NCI-H460 (cell line): Measurements from ENCODE around the gene OAS3. TPM values are rescaled to one million over a fixed set of nuclear protein-coding genes. Genes with fewer than 3 reads are reported as not detected.
"Not testable (repeated sequence)": the region's sequence is repeated elsewhere in the genome, so short reads cannot be mapped to it uniquely, and the experiment has no call there.

Experiments used
- DNase-seq: peaks from one replicate; pipeline ENCODE4 v3.0.0-alpha.2; 2016; ENCODE audit warnings: low read depth; ENCODE audit errors: extremely low read depth
- total RNA-seq: library from RNA; depleted of rRNA; stranded (reverse); fragments of >200 nt; shearing (Covaris generic); gene quantifications from 2 replicates; pipeline ENCODE4 v1.2.3, GENCODE V29; 2014

The OAS3 gene
- total RNA-seq, 1 experiment from 2014 or later, result 12.8 TPM

DNA sequence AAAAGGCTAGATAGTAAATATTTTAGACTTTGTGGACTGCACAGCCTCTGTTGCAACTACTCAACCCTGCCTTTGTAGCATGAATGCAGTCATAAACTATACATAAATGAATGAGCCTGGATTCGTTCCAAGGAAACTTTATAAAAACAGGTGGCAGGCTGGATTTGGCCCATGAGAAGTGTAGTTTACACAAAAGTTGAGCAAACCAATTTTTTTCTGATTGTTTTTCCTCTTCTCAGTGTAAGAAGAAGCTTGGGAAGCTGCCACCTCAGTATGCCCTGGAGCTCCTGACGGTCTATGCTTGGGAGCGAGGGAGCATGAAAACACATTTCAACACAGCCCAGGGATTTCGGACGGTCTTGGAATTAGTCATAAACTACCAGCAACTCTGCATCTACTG, 22.0 kb upstream of the OAS3 start:
- no peak for DNase-seq

DNA sequence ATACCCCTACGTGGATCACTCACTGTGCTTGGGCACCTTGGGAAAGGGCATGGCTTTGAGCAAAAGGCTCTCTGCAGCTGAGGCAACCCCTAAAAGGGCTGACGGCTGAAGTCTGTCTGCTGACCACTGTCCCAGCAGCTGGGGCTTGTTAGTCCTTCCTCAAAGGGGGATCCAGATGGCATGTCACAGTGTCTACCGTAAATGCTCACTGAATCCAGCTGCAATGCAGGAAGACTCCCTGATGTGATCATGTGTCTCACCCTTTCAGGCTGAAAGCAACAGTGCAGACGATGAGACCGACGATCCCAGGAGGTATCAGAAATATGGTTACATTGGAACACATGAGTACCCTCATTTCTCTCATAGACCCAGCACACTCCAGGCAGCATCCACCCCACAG, 19.2 kb upstream of the OAS3 start:
- DNase-seq, result no peak

DNA sequence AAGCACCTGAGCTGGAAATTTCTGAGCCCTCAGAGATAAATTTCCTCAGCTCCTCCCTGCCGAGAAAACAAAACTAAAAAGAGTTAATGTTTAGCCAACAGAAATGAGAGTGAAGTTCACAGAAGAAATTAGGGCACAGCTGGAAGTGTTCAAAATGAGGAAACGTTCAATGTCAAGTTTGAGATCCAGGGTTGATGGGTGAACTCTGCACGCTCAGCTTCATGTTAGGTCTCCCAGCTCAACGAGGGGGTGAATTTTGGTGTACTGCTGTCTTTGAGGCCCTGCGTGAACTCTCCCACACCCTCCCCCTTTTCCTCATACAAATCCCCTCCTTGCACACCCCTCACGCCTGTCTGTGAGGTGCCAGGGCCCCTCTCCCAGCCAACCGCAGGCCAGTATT, 13.3 kb upstream of the OAS3 start:
- DNase-seq, result no peak

DNA sequence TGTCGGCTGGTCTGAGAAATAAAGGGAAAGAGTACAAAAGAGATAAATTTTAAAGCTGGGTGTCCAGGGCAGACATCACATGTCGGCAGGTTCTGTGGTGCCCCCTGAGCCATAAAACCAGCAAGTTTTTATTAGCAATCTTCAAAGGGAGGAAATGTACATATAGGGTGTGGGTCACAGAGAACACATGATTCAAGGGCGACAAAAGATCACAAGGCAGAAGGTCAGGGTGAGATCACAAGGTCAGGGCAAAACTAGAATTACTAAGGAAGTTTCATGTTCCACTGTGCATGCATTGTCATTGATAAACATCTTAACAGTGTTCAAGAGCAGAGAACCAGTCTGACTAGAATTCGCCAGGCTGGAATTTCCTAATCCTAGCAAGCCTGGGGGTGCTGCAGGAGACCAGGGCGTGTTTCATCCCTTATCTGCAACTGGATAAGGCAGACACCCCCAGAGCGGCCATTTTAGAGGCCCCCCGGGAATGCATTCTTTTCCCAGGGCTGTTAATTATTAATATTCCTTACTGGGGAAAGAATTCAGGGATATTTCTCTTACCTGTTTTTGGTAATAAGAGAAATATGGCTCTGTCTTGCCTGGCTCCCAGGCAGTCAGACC, 11.7 kb upstream of the OAS3 start:
- not testable (repeated sequence) for DNase-seq

DNA sequence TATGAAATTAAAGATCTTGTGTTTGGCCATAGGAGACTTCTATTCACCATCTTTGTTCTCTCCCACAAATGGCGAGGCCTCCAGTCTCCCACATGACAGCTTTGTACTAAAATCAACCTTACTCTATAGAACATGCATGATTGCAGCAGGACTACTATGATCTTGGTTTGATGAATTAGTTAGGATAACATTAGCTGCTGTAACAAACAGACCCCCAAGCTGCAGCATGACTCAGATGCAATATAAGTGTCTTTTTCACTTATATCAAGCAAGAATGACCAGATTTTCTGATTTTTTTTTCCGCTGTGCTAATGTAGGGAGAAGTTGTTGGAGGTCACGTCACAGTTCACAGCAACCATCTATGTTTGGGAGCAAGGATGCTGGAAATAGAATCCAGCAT, 10.8 kb upstream of the OAS3 start:
- no peak for DNase-seq

DNA sequence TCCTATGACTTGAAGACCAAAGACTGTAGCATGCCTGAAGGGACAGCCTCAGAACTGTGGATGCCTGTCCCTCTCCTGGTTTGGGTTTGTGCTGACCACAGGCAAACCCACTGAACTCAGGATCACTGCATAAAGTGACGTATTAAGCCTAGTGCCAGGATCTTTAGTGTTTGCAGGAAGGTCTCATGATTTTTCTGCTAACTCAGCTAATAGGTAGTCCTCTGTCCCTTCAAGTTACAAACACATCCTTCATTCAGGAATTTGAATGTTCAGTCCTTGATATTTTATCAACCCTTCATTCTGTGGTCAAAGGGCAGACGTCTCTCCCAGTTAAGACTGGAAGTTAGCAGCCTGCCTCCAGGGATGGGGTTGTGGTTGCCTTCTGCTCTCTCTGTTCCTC, 10.3 kb upstream of the OAS3 start:
- DNase-seq, result no peak

DNA sequence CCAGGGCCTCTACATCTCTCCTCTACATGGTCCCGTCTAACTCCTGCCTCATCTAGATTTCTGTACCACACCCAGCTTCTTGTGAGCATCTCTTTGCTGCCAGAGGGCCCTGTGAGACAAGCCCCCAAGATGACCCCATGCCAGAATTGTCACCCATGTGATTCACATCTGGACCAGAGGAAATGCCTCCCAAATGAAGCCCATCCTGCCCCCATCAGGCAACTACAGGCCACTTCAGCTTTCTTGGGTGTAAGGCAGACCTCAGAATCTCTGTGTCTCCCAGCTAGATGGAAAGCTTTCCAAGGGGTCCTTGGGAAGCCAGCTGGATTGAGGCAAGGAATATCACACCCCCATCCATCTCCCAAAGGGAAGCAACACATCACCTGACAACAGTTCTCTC, 9.3 kb upstream of the OAS3 start:
- DNase-seq, result no peak

DNA sequence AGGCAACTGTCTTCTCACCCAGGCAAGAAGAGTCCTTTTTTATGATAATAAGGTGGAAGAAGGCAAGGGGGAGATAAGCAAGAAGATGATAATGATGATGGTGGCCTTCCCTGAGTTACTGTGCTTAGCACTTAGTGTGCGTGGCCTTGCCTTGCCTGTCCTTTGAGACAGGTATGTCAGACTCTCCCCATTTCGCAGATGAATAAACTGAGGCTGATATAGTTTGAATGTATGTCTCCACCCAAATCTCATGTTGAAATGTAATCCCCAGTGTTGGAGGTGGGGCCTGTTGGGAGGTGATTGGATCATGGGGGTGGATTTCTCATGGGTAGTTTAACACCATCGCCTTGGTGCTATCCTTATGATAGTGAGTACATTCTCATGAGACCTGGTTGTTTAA, 8.6 kb upstream of the OAS3 start:
- DNase-seq, result no peak

DNA sequence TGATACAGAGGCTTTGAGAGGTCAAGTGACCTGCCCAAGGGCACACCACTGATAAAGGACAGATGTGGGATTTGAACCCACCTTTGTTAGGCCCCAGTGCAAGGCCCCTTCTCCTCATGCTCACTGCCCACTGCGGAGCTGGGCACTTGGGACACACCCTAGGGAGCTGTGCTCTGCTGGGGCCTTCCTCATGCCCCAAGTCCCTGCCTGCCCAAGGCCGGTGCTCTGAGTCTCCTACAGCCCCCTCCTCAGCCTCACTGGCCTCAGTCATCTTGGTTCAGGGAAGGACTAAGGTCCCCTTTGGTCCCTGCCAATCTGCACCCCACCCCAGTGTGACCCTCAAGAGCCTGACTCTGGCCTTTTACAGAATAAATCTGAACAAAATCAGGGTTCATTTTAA, 7.9 kb upstream of the OAS3 start:
- DNase-seq, result no peak

DNA sequence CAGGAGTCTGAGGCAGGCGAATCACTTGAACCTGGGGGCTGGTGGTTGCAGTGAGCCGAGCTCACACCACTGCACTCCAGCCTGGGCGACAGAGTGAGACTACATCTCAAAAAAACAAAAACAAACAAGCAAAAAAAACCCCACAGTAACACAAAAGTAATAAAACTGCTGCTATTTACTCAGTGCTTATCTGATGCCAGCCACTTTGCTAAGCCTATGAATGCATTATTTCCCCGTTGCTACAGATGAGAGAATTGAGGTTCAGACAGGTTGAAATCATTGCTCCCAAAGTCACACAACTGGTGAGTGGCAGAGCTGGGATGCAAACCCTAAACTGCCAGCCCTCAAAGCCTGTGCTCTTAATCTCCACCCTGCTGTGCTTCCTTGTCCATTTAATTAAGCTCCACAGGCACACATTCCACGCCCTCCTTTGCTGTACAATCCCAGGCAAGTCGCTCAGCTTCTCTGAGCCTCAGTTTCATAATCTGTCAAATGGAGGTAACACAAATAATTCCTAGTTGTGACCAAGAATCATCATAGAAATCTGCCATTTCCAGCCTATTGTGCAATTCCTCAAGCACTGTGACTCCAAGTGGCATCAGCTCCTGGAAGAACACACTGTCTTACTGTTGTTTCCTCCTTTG, 5.7 kb upstream of the OAS3 start:
- no peak for DNase-seq

DNA sequence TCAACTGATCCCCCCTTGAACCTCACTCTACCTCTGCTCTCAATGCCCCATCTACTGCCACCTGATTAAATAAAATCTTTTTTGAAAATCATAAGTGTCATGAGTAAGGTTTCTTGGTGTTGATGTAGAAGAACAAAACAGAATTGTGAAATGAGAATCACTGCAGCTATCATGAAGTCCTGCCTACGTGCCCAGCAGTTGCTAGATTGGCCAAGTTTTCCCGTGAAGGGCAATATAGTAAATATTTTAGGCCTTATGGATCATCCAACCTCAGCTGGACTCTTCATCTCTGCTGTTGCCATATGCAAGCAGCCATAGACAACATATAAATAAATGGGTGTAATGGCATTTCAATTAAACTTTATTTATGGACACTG, 5.2 kb upstream of the OAS3 start:
- no peak for DNase-seq

DNA sequence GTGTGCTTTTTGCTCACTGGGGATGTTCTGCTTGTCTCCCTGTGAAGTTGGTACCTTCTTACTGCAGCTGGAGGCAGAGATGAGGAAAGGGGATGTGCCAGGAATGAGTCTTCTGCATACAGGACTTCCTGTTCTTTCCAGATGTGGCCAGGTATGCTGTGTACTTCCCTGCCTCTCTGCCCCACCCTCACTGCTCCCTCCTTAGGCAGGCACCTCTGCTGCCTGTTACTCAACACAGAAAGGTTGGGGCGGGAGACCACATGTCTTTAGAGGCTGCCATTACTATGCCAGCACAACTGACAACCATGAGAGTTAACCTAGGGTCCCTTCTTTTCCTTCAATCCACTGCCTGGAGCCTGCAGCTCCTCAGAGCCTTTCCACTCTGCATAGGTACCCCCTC, 2.0 kb upstream of the OAS3 start:
- DNase-seq, result no peak

DNA sequence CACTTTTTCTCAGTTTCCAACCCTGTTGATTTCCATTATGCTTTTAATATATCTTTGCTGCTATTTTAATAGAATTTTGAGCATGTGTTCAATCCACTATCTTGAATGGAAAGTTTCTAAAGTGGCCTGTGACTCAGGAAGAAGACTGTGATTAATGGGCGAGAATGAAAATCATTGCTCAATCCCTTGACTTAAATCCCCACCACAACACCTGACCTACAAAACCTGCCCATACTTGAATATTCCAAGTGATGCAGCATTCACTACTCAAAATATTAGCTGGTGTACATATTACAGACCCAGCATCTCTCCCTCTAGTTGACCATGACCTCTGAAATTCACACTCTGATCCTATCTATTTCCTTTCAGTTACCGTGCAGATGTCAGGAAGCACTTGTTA, 1.3 kb upstream of the OAS3 start:
- DNase-seq, result no peak

DNA sequence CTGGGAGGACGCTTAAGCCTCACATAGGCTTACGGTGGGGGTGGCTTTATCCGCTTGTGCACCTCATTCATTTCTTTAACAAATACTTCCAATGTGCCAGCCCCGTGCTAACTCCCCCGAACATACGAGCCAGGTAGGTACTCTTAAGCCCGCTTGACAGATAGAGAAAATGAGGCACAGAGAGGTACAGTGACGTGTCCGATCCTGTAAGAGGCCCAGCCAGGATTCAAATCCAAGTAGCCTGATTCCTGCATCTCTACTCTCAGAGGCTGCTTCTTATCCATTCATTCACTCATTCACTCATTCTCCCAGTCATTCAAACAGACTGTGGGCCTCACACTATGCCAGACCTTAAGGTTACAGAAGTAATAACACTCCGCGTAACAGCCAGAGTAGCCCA, 477 bp downstream of the OAS3 start:
- DNase-seq, result no peak

DNA sequence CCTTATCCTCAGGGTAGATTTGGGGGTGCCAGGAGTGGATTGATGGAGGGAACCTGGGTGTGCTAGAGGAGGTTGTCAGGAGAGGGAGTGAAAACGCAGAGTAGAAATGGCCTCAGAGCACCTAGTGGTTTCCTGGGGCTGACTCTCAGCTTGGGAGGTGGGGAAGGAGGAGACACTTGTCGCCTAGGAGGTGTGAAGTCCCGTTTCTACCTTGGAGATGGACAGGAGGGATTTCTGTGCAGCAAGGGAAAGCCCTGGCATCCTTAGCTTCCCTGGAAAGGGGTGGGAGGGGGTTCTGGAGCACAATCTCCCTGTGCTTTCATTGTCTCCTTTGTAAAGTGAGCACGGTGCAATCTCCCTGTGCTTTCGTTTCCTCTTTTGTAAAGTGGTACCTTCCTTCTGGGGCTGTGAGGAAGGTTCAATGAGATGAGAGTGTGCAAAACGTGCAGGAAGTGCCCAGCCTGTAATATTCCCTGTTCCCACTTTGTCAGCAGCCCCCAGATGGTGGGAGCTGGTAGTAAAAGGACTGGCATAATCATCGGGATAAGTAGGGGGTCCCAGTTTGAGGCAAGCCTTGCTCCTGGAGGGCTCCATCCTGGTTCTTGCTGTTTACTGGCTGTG, 1.6 kb downstream of the OAS3 start:
- DNase-seq, result no peak

DNA sequence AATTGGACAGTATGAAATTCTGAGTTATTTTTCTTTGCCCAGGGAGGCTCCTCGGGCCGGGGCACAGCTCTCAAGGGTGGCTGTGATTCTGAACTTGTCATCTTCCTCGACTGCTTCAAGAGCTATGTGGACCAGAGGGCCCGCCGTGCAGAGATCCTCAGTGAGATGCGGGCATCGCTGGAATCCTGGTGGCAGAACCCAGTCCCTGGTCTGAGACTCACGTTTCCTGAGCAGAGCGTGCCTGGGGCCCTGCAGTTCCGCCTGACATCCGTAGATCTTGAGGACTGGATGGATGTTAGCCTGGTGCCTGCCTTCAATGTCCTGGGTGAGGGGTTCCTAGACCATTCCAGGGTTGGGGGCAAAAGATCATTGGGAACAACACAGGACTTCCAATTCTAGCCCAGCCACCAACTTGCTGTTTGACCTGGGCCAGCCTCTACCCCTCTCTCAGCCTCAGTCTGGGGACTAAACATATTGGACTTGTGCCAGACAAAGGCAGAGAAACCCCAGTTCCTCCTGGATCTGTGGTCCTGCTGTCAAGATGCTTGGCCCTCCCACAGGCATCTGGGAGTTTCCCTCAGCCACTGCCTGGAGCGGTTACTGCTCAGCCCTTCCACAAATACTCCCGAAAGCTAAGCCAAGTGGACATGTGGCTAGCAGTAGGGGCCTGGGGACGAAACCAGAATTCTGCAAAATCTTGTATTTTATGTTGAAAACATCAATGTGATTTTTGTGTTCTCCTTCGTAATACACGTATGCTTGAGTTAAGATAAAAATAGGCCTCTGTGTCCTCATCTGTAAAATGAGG, 3.5 kb downstream of the OAS3 start:
- no peak for DNase-seq

DNA sequence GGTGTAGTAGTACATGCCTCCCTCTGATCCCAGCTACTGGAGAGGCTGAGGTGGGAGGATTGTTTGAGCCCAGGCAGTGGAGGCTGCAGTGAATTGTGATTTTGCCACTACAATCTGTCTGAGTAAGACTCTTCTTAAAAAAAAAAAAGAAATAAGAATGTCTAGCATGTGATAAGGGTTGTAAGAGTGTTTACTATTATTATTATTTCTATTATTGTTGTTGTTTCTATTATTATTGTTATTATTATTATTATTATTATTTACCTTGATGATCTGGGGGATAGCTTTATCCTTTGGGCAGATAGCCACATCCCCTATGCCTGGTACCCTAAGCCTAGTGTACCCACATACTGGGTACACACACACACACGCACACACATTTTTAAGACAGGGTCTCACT, 4.3 kb downstream of the OAS3 start:
- DNase-seq, result no peak

DNA sequence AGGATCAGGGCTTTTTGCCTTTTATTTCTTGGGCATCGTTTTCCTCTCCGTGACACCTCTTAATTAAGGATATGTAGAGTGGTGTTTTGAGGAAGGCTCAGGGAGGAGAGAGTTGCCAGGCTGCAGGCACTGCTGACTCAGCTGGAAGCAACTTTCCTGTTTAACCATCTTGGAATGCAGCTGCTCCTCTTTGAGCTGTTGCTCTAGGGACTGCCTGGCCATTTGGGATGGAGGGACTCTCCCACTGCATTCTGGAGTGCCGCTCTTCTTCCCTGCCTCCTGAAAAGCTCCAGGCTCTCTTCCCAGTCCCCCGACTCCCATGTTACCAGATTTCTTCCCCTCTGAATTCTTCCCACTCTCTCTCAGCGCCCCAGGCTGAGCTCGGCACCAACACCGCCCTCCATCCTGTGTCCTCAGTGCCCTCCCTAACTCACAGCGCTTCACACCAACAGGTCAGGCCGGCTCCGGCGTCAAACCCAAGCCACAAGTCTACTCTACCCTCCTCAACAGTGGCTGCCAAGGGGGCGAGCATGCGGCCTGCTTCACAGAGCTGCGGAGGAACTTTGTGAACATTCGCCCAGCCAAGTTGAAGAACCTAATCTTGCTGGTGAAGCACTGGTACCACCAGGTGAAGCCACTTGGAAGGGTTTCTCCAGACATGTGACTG, 5.9 kb downstream of the OAS3 start:
- no peak for DNase-seq

DNA sequence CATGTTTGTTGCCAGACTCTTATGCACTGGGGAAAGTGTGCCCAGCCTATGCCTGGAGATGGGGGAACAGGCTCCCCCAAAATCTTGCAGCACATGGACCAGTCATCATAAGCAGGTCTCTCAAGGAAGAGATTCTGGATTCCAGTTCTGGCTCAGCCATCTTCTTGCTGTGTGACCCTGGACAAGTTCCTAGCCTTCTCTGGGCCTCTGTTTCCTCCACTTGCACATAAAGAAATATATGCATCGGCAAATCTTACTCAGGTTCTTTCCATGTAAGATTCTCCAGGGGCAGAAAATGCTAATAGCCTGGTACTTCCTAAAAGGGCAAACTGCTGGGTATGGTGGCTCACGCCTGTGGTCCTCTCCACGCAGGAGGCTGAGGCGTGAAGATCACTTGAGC, 7.2 kb downstream of the OAS3 start:
- DNase-seq, result no peak

DNA sequence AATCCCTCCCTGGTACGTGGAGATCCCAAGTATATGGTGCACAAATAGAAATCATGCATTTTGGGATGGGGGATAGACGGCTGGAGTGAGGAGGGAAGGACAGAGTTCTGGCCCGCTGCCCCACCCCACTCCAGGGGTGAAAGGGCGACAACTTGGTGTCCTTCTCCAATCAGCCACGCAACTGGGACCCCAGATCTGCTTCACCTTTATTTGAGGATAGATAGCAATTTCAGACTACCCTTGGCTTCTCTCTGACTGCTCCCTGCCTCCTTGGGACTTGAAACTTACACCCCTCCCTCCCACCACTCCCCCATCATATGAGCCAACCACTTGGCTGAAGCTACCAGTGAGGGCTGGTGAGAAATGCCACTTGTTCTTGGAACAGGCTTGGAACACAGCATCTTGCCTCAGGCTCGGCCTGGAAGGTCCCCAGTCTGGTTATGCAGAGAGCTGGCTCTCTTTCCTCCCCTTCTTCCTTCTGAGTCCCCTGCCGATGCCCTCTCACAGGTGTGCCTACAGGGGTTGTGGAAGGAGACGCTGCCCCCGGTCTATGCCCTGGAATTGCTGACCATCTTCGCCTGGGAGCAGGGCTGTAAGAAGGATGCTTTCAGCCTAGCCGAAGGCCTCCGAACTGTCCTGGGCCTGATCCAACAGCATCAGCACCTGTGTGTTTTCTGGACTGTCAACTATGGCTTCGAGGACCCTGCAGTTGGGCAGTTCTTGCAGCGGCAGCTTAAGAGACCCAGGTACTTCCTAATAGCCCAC, 8.1 kb downstream of the OAS3 start:
- DNase-seq, result no peak
